Measurements from ENCODE around the gene PFKFB3. TPM values are rescaled to one million over a fixed set of nuclear protein-coding genes. Genes with fewer than 3 reads are reported as not detected.

The PFKFB3 gene
- total and polyA plus RNA-seq, 2 of the 4 experiments (the other 2 are of a cell fraction), result 34.1 to 45.5 TPM

GRCh38 chr10:6247041-6247712, 44.4 kb downstream of the PFKFB3 start:
- no peaks in the 10 kb centered on the region for H4K20me1 ChIP-seq (ENCODE audit: insufficient read depth, low read length)
- no peak overlapping the region for H3K4me2 ChIP-seq (ENCODE audit: low read depth, low read length)
- BruUV-seq (replicated peaks), result no TSS peak
- H3K27ac ChIP-seq (ENCODE audit: insufficient read depth, low read length), result no peak overlapping the region
- H3K18ac ChIP-seq (ENCODE audit: low read depth, low read length), result no peak overlapping the region
- no peak overlapping the region for H2BK120ac ChIP-seq (ENCODE audit: low read depth, low read length)
- no peak overlapping the region for H2BK15ac ChIP-seq (ENCODE audit: low read depth, low read length)
- no peak overlapping the region for H4K5ac ChIP-seq (ENCODE audit: low read depth, low read length)
- no peak overlapping the region for H3K4me3 ChIP-seq (ENCODE audit: insufficient read depth, low read depth, low read length)
- H4K8ac ChIP-seq (ENCODE audit: low read depth in 2 of 2, low read length in 2 of 2), result no peak overlapping the region
- H3K27me3 ChIP-seq (ENCODE audit: control insufficient read depth, insufficient read depth, low read length), result no peaks in the 10 kb centered on the region
- no peak overlapping the region for H3K9ac ChIP-seq (ENCODE audit: low read depth, low read length)
- no peak overlapping the region for H2AK9ac ChIP-seq (replicated peaks; ENCODE audit: low read depth, low read length, poor library complexity)
- H3K23ac ChIP-seq (ENCODE audit: low read depth, low read length), result no peak overlapping the region
- H3K36me3 ChIP-seq (ENCODE audit: control insufficient read depth, insufficient read depth, low read length), result peaks cover 2% of the 10 kb centered on the region; the same call in 1 of the 2 replicates
- TF ChIP-seq RAD21 (IDR thresholded peaks at IDR 0.05; ENCODE audit: low read length) (no peak), MAFK (IDR thresholded peaks at IDR 0.05; ENCODE audit: low read depth, low read length) (no peak), RCOR1 (IDR thresholded peaks at IDR 0.05; ENCODE audit: insufficient replicate concordance, low read length) (no peak), FOS (IDR thresholded peaks at IDR 0.05; ENCODE audit: low read depth, low read length) (no peak), MXI1 (IDR thresholded peaks at IDR 0.05; ENCODE audit: borderline replicate concordance, low read depth, low read length) (no peak), CHD1 (IDR thresholded peaks at IDR 0.05; ENCODE audit: low read depth, low read length) (no peak), MAZ (IDR thresholded peaks at IDR 0.05; ENCODE audit: borderline replicate concordance, low read depth, low read length) (no peak), ELK1 (IDR thresholded peaks at IDR 0.05; ENCODE audit: borderline replicate concordance, low read depth, low read length) (no peak), SMC3 (IDR thresholded peaks at IDR 0.05; ENCODE audit: low read depth, low read length) (no peak), POLR2A (IDR thresholded peaks at IDR 0.05; ENCODE audit: low read depth, low read length) (no peak), CEBPB (IDR thresholded peaks at IDR 0.05; ENCODE audit: low read depth, low read length) (no peak), NFE2L2 (IDR thresholded peaks at IDR 0.05; ENCODE audit: low read depth, low read length) (no peak)
- dilution Hi-C loops (cut with HindIII; ENCODE audit: low sequenced_read_pairs, unreplicated experiment) (no loop called here), in situ Hi-C loops (cut with MboI; ENCODE audit: low sequenced_read_pairs) (loop anchor here (25.0 kb wide), 1 partner anchor 490 kb away; no protein-coding TSS in a partner anchor), intact Hi-C loops (cut with micrococcal nuclease) (loop anchor here (10.0 kb wide), 1 partner anchor 148 kb away; no protein-coding TSS in a partner anchor)
- no peak overlapping the region for H2BK5ac ChIP-seq (ENCODE audit: low read depth, low read length, poor library complexity, severe bottlenecking)
- ChIA-PET POLR2A (ENCODE audit: unreplicated experiment) (no interaction called here), CTCF (no interaction called here)
- H2AK5ac ChIP-seq (ENCODE audit: low read depth, low read length), result no peak overlapping the region
- no peak overlapping the region for H2BK20ac ChIP-seq (ENCODE audit: low read depth, low read length)
- peak overlapping the region; percentile 17 for H2AFZ ChIP-seq (replicated peaks; ENCODE audit: low read length, poor library complexity)
- peaks cover 3% of the 10 kb centered on the region; the same call in 1 of the 2 replicates for H3K9me1 ChIP-seq (ENCODE audit: insufficient read depth, low read length)
- H3K4ac ChIP-seq (ENCODE audit: low read depth, low read length), result no peak overlapping the region
- H3K4me1 ChIP-seq (ENCODE audit: control insufficient read depth, insufficient read depth, low read length), result peaks cover 9% of the 10 kb centered on the region
- H3K9me3 ChIP-seq (ENCODE audit: control insufficient read depth, insufficient read depth, low read length), result no peaks in the 10 kb centered on the region
- no peak for ATAC-seq (ENCODE audit: low read depth)
- 86% methylated on average over 1 of the region's 11 CpGs; no CpG with 5 or more reads in 1 of the 2 experiments for WGBS, 2 experiments (ENCODE audit: extremely low coverage in 2 of 2, insufficient read length in 1 of 2)
- 0 out of 2 replicates have a peak overlapping the region, but pooled peaks have one; percentile 6 for H4K91ac ChIP-seq (ENCODE audit: insufficient read depth, low read depth, low read length)
- H3K14ac ChIP-seq (replicated peaks; ENCODE audit: low read depth, low read length), result no peak overlapping the region
- DNase-seq, result no peak
- H3K56ac ChIP-seq (ENCODE audit: extremely low read depth, insufficient read depth, low read length), result no peak overlapping the region
- H3K79me1 ChIP-seq (ENCODE audit: low read depth in 1 of 2, low read length in 2 of 2), result peaks cover 0 to 3% of the 10 kb centered on the region in 2 experiments; a peak in 1 of 4 replicates
